Measurements from ENCODE around the gene PURA. TPM values are rescaled to one million over a fixed set of nuclear protein-coding genes. Genes with fewer than 3 reads are reported as not detected.

The PURA gene
- total RNA-seq, 2 experiments from 2014 or later = 8.2 to 9.2 TPM

DNA sequence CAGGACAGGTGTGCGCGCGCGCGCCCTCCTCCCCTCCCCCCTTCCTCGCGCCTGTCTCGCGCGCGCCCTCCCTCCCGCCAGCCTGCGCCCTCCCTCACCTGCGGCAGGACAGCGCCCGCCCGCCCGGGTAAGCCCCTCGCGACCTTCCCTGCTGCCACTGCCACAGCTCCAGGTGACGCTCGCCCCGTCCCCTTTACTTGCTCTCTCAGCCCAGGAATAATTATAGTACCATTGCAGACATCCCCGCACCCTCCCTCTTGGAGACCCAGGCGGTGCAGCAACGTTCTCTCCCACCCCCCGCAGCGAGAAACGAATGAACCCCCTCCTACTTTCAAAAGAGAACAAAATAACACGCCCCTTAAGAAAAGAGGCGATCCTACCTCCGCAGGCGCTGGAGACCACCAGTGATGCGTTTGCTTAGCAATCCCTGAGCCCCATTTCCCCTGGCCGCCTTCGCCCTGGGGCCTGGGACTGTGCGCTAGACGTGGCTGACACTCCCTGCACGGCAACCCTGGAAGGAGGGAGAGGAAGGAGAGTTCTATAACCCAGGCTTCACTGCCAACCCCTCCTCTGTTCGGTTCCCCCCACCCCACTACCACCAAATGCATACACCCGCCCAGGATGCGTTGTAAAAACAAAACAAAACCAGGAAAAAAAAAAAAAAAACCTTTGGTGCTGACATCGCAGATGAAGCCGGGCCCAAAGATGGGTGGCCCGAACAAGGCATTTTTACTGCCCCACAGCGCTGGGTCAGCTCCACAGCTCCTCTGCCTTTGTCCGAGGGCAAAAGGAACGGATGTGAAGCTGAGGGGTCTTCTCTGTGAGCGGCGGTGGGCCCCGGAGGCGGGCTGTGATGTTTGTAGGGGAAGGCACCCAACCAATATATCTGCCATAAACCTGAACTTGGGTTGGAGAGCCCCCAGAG is 5.6 kb upstream of the PURA start:
- peaks cover 46% of the 10 kb centered on the region for H3K4me1 Mint-ChIP-seq (ENCODE audit: low read depth)
- peaks cover 22% of the 10 kb centered on the region for H3K27me3 Mint-ChIP-seq
- H3K36me3 Mint-ChIP-seq (ENCODE audit: low read depth) = peaks cover 2% of the 10 kb centered on the region
- no peak for TF ChIP-seq CTCF (IDR thresholded peaks at IDR 0.05)
- DNase-seq = peak; percentile 43
- peak overlapping the region; percentile 91 for H3K27ac Mint-ChIP-seq
- ChIA-PET POLR2A (interaction anchor here (1.0 to 1.3 kb wide), 2 partner anchors 16 to 27 kb away, joined by 3 read pairs; no protein-coding TSS in a partner anchor), CTCF (interaction anchor here (0.8 to 3.3 kb wide), 8 partner anchors 10 to 140 kb away, joined by 3 to 12 read pairs (median 5); no protein-coding TSS in a partner anchor)
- ATAC-seq = no peak
- peak overlapping the region; percentile 99 for H3K4me3 Mint-ChIP-seq
- H3K9me3 Mint-ChIP-seq = no peaks in the 10 kb centered on the region
- intact Hi-C loops (cut with micrococcal nuclease) = no loop called here

DNA sequence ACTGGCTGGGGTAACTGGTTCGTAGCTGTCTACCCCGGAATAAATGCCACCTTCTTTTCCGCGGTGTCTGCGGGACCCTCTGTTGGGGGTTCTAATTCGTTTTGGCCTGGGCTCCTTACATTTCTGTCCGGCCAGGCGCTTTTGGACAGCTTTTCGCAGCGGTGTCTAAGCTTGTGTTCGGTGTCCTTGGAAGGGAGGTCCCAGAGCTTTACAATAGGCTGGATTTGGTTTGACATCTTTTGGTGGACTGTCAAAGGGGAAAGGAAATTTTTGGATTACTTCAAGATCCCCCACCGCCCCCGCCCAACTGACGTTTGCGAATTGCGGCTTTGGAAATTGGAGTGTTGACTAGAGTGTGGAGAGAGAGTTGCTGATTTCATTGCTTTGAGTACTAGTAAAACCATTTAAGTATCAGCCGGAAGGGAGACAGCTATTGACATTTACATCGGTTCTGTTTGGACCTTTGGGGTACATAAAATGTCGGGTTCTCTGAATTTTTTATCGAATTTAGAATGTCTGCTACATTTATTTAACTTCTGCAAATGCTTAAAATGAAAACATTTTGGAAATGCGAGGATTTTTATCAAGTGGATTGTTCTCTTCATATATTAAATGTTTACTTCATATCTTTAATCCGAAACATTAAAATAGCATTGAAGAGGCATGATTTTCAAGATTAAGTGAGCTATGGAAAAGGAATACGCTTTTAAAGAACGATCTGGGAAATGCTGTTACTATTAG is 4.7 kb upstream of the PURA start:
- DNase-seq (no peak), ATAC-seq (no peak)
- CTCF ChIA-PET = interaction anchor here (0.8 to 3.3 kb wide), 9 partner anchors 12 to 140 kb away, joined by 3 to 12 read pairs (median 4); no protein-coding TSS in a partner anchor
- Mint-ChIP-seq H3K9me3 (no peaks in the 10 kb centered on the region), H3K4me3 (peak overlapping the region; percentile 99), H3K27ac (peak overlapping the region; percentile 91), H3K27me3 (peaks cover 22% of the 10 kb centered on the region), H3K36me3 (ENCODE audit: low read depth) (peaks cover 3% of the 10 kb centered on the region), H3K4me1 (ENCODE audit: low read depth) (peaks cover 47% of the 10 kb centered on the region)
- POLR2A ChIA-PET = interaction anchor here (1.3 kb wide), 1 partner anchor 26 kb away, joined by 3 read pairs; no protein-coding TSS in a partner anchor
- TF ChIP-seq CTCF (IDR thresholded peaks at IDR 0.05) = no peak
- intact Hi-C loops (cut with micrococcal nuclease) = no loop called here

DNA sequence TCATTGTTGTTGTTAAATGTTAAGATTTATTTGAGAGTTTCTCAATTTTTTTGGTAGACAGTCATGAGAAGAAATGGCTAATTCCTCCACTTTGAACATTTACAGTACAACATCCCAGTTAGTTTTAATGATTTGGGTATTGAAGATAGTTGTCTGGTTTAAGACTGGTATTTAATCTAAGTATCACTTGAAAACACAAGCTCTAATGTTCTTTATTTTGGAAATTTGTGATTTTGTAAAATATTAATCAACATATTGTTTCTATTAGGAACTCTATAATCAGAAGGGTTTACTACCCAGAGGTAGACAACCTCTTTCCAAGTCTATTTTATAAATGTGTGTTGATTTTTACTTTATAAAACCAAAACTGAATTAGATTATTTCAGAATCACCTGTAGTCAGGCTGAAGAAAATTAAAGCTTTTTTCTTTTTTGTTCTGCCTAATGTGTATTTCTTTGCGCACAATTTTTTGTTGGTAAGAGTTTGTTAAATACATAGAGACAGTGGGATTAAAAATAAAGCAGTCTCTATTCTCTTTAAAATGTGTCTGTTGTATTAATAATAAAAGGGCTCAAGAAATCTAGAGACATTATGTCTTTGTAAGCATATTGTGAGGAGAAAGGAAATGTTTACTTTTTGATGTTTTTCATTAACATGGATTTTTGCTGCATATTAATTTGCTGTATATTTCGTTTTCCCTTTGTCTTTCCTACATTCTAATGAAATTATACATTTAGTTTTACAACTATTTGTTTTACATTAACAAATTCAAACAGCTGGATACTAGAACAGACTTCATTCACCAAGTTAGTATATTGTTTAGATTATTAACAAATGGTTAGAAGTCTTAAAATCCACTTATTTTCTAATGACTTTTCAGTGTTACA is 3.9 kb upstream of the PURA start:
- ChIA-PET POLR2A (interaction anchor here (1.3 kb wide), 1 partner anchor 25 kb away, joined by 3 read pairs; no protein-coding TSS in a partner anchor), CTCF (interaction anchor here (1.1 to 3.3 kb wide), 7 partner anchors 11 to 141 kb away, joined by 3 to 12 read pairs (median 5); no protein-coding TSS in a partner anchor)
- intact Hi-C loops (cut with micrococcal nuclease) = no loop called here
- no peak overlapping the region for H3K27ac Mint-ChIP-seq
- no peaks in the 10 kb centered on the region for H3K9me3 Mint-ChIP-seq
- peaks cover 50% of the 10 kb centered on the region for H3K4me1 Mint-ChIP-seq (ENCODE audit: low read depth)
- H3K36me3 Mint-ChIP-seq (ENCODE audit: low read depth) = peaks cover 8% of the 10 kb centered on the region
- TF ChIP-seq CTCF (IDR thresholded peaks at IDR 0.05) = no peak
- H3K27me3 Mint-ChIP-seq = peaks cover 22% of the 10 kb centered on the region
- peak overlapping the region; percentile 99 for H3K4me3 Mint-ChIP-seq
- DNase-seq = no peak
- no peak for ATAC-seq

DNA sequence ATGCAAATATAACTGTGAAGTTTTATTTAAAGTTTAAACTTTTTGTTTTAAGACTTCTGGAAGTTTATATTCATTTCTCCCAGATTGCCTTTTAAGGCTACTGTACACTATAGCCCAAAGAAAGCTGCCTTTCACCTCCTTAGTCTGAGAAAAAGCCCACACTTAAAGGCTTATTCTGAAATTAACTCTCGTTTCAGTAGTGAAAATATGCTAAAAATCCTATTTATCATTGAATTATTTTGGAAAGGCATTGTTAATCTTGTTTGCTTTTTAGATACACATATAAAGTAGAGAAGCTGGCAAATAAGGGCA is 3.3 kb upstream of the PURA start:
- Mint-ChIP-seq H3K27me3 (peaks cover 22% of the 10 kb centered on the region), H3K4me3 (no peak overlapping the region)
- no peak for DNase-seq

More for the DNA sequence above, 3.3 kb upstream of the PURA start:
- no peak for ATAC-seq
- intact Hi-C loops (cut with micrococcal nuclease) = no loop called here
- no peaks in the 10 kb centered on the region for H3K9me3 Mint-ChIP-seq
- no peak overlapping the region for H3K27ac Mint-ChIP-seq
- POLR2A ChIA-PET = no interaction called here
- TF ChIP-seq CTCF (IDR thresholded peaks at IDR 0.05) = no peak
- CTCF ChIA-PET = interaction anchor here (1.8 to 2.0 kb wide), 2 partner anchors 21 to 34 kb away, joined by 5 to 8 read pairs; no protein-coding TSS in a partner anchor
- peaks cover 10% of the 10 kb centered on the region for H3K36me3 Mint-ChIP-seq (ENCODE audit: low read depth)
- H3K4me1 Mint-ChIP-seq (ENCODE audit: low read depth) = peaks cover 51% of the 10 kb centered on the region
